GM23248 (cell line): ENCODE measurements around the gene FAM177A1.
"Not testable (repeated sequence)": the region's sequence is repeated elsewhere in the genome, so short reads cannot be mapped to it uniquely, and the experiment has no call there.

Experiments
- EZH2 ChIP-seq: fragments of 200-600 bp; sonication (generic); IDR thresholded peaks from 2 replicates; pipeline ENCODE4 v1.6.1; 2018; ENCODE audit warnings: antibody characterized with exemption, mild to moderate bottlenecking; ENCODE audit not compliant: insufficient read depth, poor library complexity, severe bottlenecking
- EZH2phosphoT487 ChIP-seq: fragments of 200-600 bp; sonication (generic); IDR thresholded peaks from 2 replicates; pipeline ENCODE4 v1.6.1; 2018; ENCODE audit warnings: antibody characterized with exemption, moderate library complexity, mild to moderate bottlenecking, low read depth; ENCODE audit not compliant: insufficient read depth

DNA sequence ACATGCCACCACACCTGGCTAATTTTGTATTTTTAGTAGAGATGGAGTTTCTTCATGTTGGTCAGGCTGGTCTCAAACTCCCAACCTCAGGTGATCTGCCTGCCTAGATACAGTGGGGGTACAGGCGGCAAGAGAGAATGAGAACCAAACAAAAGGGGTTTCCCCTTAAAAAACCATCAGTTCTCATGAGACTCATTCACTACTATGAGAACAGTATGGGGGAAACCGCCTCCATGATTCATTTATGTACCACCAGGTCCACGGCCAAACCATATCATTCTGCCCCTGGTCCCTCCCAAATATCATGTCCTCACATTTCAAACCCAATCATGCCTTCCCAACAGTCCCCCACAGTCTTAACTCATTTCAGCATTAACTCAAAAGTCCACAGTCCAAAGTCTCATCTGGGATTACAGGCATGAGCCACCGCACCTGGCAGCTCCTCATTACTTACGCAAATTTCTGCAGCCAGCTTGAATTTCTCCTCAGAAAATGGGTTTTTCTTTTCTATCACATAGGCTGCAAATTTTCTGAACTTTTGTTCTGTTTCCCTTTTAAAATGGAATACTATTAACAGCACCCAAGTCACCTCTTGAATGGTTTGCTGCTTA is 11.0 kb upstream of the FAM177A1 start:
- TF ChIP-seq EZH2, EZH2phosphoT487: not testable (repeated sequence)
